ENCODE results near the gene MPHOSPH9. TPM values are rescaled to one million over a fixed set of nuclear protein-coding genes. Genes with fewer than 3 reads are reported as not detected.
"Not testable (repeated sequence)": the region's sequence is repeated elsewhere in the genome, so short reads cannot be mapped to it uniquely, and the experiment has no call there.

The MPHOSPH9 gene
- polyA plus RNA-seq, 1 donor (not counting 4 experiments of a cell fraction or from before 2014, with no cell fraction given), result 10.7 TPM

DNA sequence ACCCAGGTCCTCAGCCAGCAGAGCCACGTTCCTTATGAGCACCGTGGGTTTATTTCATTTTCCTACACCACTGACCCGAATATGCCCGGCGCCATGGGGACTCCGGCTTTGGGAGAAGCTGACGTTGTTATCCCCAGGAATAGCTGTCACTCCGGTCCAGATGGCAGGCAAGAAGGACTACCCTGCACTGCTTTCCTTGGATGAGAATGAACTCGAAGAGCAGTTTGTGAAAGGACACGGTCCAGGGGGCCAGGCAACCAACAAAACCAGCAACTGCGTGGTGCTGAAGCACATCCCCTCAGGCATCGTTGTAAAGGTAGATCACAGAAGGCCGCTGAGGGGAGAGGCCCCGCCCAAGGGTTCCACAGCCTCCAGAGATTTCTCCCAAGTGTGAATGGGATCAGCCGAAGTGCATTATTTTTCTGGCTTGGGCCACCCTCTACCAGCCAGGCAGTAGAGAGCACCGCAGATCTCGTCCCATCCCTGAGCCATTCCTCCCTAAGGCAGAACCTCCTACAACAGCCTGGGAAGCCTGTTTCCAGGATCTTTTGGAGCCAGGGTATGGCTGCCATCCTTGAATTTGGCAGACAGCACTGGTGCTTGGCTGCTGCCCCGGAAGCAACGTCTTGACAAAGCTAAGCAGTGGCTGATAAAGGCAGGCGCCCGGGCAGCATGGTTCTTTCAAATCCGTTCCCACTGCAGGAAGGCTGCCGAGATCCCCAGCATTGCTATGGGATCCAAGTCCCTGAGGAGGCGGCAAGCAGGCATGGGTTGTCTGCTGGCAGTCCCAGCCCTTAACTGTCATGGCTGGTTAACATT is 20.9 kb upstream of the MPHOSPH9 start:
- no peaks in the 10 kb centered on the region for H3K27me3 ChIP-seq (ENCODE audit: control insufficient read depth, extremely low read depth, insufficient read depth, low read length)
- peak overlapping the region; percentile 4 for H3K27ac ChIP-seq (ENCODE audit: control insufficient read depth, insufficient read depth, low read length)
- H3K4me2 ChIP-seq (ENCODE audit: control insufficient read depth, extremely low read depth, insufficient read depth, low read depth, low read length), result peak overlapping the region; percentile 4
- no peak overlapping the region for H2AFZ ChIP-seq (ENCODE audit: control insufficient read depth, low read length)
- H3K9ac ChIP-seq (ENCODE audit: control insufficient read depth, extremely low read depth, insufficient read depth, low read length), result no peak overlapping the region
- DNase-seq (ENCODE audit: low read depth, low spot score) (no peak), FAIRE-seq (peak; percentile 62)
- peaks cover 31% of the 10 kb centered on the region for H3K79me2 ChIP-seq (ENCODE audit: control insufficient read depth, insufficient read depth, low read length)
- H3K4me3 ChIP-seq (ENCODE audit: control insufficient read depth in 2 of 3, extremely low read depth in 1 of 3, insufficient read depth in 2 of 3, low read depth in 1 of 3, low read length in 3 of 3), result no peak overlapping the region
- dilution Hi-C loops (cut with MboI; ENCODE audit: extremely low pct_ligation_motif_present, low sequenced_read_pairs), result no loop called here
- H3K9me3 ChIP-seq (ENCODE audit: control insufficient read depth, low read depth, low read length), result no peaks in the 10 kb centered on the region
- no peaks in the 10 kb centered on the region for H3K9me1 ChIP-seq (ENCODE audit: control insufficient read depth, extremely low read depth, insufficient read depth, low read length)
- H3K4me1 ChIP-seq (ENCODE audit: control insufficient read depth, extremely low read depth, insufficient read depth, low read length), result peaks cover 30% of the 10 kb centered on the region
- no peak for TF ChIP-seq EZH2 (IDR thresholded peaks at IDR 0.05; ENCODE audit: low read length)
- TF ChIP-seq, protein P1, sequence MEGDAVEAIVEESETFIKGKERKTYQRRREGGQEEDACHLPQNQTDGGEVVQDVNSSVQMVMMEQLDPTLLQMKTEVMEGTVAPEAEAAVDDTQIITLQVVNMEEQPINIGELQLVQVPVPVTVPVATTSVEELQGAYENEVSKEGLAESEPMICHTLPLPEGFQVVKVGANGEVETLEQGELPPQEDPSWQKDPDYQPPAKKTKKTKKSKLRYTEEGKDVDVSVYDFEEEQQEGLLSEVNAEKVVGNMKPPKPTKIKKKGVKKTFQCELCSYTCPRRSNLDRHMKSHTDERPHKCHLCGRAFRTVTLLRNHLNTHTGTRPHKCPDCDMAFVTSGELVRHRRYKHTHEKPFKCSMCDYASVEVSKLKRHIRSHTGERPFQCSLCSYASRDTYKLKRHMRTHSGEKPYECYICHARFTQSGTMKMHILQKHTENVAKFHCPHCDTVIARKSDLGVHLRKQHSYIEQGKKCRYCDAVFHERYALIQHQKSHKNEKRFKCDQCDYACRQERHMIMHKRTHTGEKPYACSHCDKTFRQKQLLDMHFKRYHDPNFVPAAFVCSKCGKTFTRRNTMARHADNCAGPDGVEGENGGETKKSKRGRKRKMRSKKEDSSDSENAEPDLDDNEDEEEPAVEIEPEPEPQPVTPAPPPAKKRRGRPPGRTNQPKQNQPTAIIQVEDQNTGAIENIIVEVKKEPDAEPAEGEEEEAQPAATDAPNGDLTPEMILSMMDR (optimal IDR thresholded peaks at IDR 0.05 in 1 of 3, IDR thresholded peaks at IDR 0.05 in 1 of 3, conservative IDR thresholded peaks at IDR 0.05 in 1 of 3; ENCODE audit: extremely low read depth in 1 of 3, insufficient read depth in 2 of 3, low read length in 3 of 3), result no peak
- no peaks in the 10 kb centered on the region for H4K20me1 ChIP-seq (ENCODE audit: control insufficient read depth, extremely low read depth, insufficient read depth, low read length)
- peaks cover 20 to 32% of the 10 kb centered on the region in 2 experiments for H3K36me3 ChIP-seq (ENCODE audit: control insufficient read depth in 2 of 2, extremely low read depth in 1 of 2, insufficient read depth in 2 of 2, low read length in 2 of 2)

DNA sequence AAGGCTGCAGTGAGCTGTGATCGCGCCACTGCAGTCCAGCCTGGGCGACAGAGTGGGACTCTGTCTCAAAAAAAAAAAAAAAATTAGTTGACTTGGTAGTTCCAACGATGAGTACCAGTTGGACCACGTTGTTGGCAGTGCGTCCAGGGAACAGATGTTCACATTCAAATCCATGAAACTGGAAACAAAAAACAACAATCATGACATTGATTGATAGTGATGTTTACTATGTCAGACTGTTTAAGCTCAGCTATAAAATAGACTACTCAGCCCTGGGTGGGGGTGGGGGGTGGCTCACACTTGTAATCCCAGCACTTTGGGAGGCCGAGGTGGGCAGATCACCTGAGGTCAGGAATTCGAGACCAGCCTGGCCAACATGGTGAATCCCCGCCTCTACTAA is 19.4 kb upstream of the MPHOSPH9 start:
- H3K9me1 ChIP-seq (ENCODE audit: control insufficient read depth, extremely low read depth, insufficient read depth, low read length); H4K20me1 ChIP-seq (ENCODE audit: control insufficient read depth, extremely low read depth, insufficient read depth, low read length); FAIRE-seq; H3K9me3 ChIP-seq (ENCODE audit: control insufficient read depth, low read depth, low read length); H3K27me3 ChIP-seq (ENCODE audit: control insufficient read depth, extremely low read depth, insufficient read depth, low read length); H3K4me3 ChIP-seq (ENCODE audit: control insufficient read depth in 2 of 3, extremely low read depth in 1 of 3, insufficient read depth in 2 of 3, low read depth in 1 of 3, low read length in 3 of 3); H3K4me2 ChIP-seq (ENCODE audit: control insufficient read depth, extremely low read depth, insufficient read depth, low read depth, low read length); H3K9ac ChIP-seq (ENCODE audit: control insufficient read depth, extremely low read depth, insufficient read depth, low read length); H3K27ac ChIP-seq (ENCODE audit: control insufficient read depth, insufficient read depth, low read length); H2AFZ ChIP-seq (ENCODE audit: control insufficient read depth, low read length); DNase-seq (ENCODE audit: low read depth, low spot score); dilution Hi-C loops (cut with MboI; ENCODE audit: extremely low pct_ligation_motif_present, low sequenced_read_pairs): not testable (repeated sequence)
- Histone ChIP-seq H3K36me3 (ENCODE audit: control insufficient read depth in 2 of 2, extremely low read depth in 1 of 2, insufficient read depth in 2 of 2, low read length in 2 of 2) (peaks cover 15 to 25% of the 10 kb centered on the region in 2 experiments), H3K79me2 (ENCODE audit: control insufficient read depth, insufficient read depth, low read length) (peaks cover 36% of the 10 kb centered on the region), H3K4me1 (ENCODE audit: control insufficient read depth, extremely low read depth, insufficient read depth, low read length) (peaks cover 30% of the 10 kb centered on the region)
